Glomerular endothelial cell (primary cell): ENCODE data around the gene LARP6. TPM values are rescaled to one million over a fixed set of nuclear protein-coding genes. Genes with fewer than 3 reads are reported as not detected.
"Not testable (repeated sequence)": the region's sequence is repeated elsewhere in the genome, so short reads cannot be mapped to it uniquely, and the experiment has no call there.

Experiments used
- DNase-seq: peaks from one replicate; pipeline ENCODE4 v3.0.0-alpha.2; 2011; ENCODE audit warnings: low read depth, low spot score; ENCODE audit errors: extremely low read depth
- total RNA-seq: library from RNA; depleted of rRNA; stranded (reverse); fragments of >200 nt; gene quantifications from 2 replicates; pipeline ENCODE4 v1.2.3, GENCODE V29; 2015

Gene LARP6
- total RNA-seq, 1 donor from 2014 or later = 48.9 TPM

- DNase-seq = no peak
Measured at GRCh38 chr15:70831094-70831911, 22.7 kb downstream of the LARP6 start.

GRCh38 chr15:70830615-70831014 lies 23.3 kb downstream of the LARP6 start:
- DNase-seq = no peak

GRCh38 chr15:70829371-70830166 lies 24.4 kb downstream of the LARP6 start:
- DNase-seq = no peak

GRCh38 chr15:70827721-70828120 lies 26.2 kb downstream of the LARP6 start:
- DNase-seq = no peak

GRCh38 chr15:70826634-70827033 lies 27.3 kb downstream of the LARP6 start:
- DNase-seq = no peak

- DNase-seq = no peak
Measured at GRCh38 chr15:70825841-70826240, 28.1 kb downstream of the LARP6 start.

- DNase-seq = no peak
Measured at GRCh38 chr15:70823196-70823595, 30.8 kb downstream of the LARP6 start.

- no peak for DNase-seq
Measured at GRCh38 chr15:70820214-70820613, 33.7 kb downstream of the LARP6 start.

GRCh38 chr15:70818580-70818979 lies 35.4 kb downstream of the LARP6 start:
- DNase-seq = no peak

GRCh38 chr15:70817266-70817665 lies 36.7 kb downstream of the LARP6 start:
- DNase-seq = no peak

GRCh38 chr15:70815604-70816003 lies 38.4 kb downstream of the LARP6 start:
- DNase-seq = no peak

GRCh38 chr15:70815011-70815410 lies 38.9 kb downstream of the LARP6 start:
- not testable (repeated sequence) for DNase-seq

GRCh38 chr15:70812827-70813364 lies 41.1 kb downstream of the LARP6 start:
- no peak for DNase-seq

- DNase-seq = no peak
Measured at GRCh38 chr15:70810916-70811578, 42.9 kb downstream of the LARP6 start.

- DNase-seq = no peak
Measured at GRCh38 chr15:70806992-70807712, 46.8 kb downstream of the LARP6 start.

GRCh38 chr15:70804388-70804787 lies 49.6 kb downstream of the LARP6 start:
- DNase-seq = not testable (repeated sequence)

- no peak for DNase-seq
Measured at GRCh38 chr15:70802629-70803028, 51.3 kb downstream of the LARP6 start.

GRCh38 chr15:70801109-70801508 lies 52.8 kb downstream of the LARP6 start:
- DNase-seq = no peak

GRCh38 chr15:70799667-70800450 lies 54.1 kb downstream of the LARP6 start:
- no peak for DNase-seq

- no peak for DNase-seq
Measured at GRCh38 chr15:70797464-70797863, 56.5 kb downstream of the LARP6 start.
